ENCODE results near the gene MGAT4A. TPM values are rescaled to one million over a fixed set of nuclear protein-coding genes. Genes with fewer than 3 reads are reported as not detected.

MGAT4A gene
- total RNA-seq, 2 experiments from 2014 or later, result 200 to 204 TPM

GRCh38 chr2:98708396-98709186, 22.3 kb downstream of the MGAT4A start:
- no peaks in the 10 kb centered on the region for H3K27me3 ChIP-seq (ENCODE audit: control insufficient read depth in 1 of 2, insufficient read depth in 2 of 2, low read length in 2 of 2)
- DNase-seq, result no peak
- ATAC-seq (ENCODE audit: poor library complexity), result no peak
- peak overlapping the region; percentile 72 for H3K27ac Mint-ChIP-seq
- intact Hi-C loops (cut with DNase I, micrococcal nuclease), result loop anchor here in 1 of 2 experiments (5.0 kb wide), 1 partner anchor 576 kb away; no protein-coding TSS in a partner anchor
- no peaks in the 10 kb centered on the region for H3K27me3 Mint-ChIP-seq
- no peaks in the 10 kb centered on the region for H3K9me3 ChIP-seq (ENCODE audit: control insufficient read depth in 1 of 2, insufficient read depth in 1 of 2, low read length in 2 of 2)
- POLR2A ChIA-PET, result interaction anchor here (0.6 to 2.3 kb wide), 6 partner anchors 10 to 91 kb away, joined by 3 to 9 read pairs (median 4); no protein-coding TSS in a partner anchor
- no peak overlapping the region for H3K4me3 ChIP-seq (ENCODE audit: low read length)
- H3K4me3 Mint-ChIP-seq, result peak overlapping the region; percentile 68
- peaks cover 53% of the 10 kb centered on the region for H3K36me3 Mint-ChIP-seq (ENCODE audit: low read depth)
- H3K27ac ChIP-seq (ENCODE audit: low read depth in 1 of 2, low read length in 2 of 2), result peak overlapping the region in 1 of 2 donors; percentile 25
- CTCF ChIA-PET, result interaction anchor here (1.2 to 3.0 kb wide), 5 partner anchors 15 to 59 kb away, joined by 3 to 11 read pairs (median 4); partner anchors contain the start of gene MGAT4A
- H3K36me3 ChIP-seq (ENCODE audit: insufficient read depth, low read length), result peaks cover 22% of the 10 kb centered on the region
- H3K9me3 Mint-ChIP-seq, result no peaks in the 10 kb centered on the region
- peaks cover 84% of the 10 kb centered on the region for H3K4me1 ChIP-seq (ENCODE audit: insufficient read depth, low read length)
- TF ChIP-seq, protein P1, sequence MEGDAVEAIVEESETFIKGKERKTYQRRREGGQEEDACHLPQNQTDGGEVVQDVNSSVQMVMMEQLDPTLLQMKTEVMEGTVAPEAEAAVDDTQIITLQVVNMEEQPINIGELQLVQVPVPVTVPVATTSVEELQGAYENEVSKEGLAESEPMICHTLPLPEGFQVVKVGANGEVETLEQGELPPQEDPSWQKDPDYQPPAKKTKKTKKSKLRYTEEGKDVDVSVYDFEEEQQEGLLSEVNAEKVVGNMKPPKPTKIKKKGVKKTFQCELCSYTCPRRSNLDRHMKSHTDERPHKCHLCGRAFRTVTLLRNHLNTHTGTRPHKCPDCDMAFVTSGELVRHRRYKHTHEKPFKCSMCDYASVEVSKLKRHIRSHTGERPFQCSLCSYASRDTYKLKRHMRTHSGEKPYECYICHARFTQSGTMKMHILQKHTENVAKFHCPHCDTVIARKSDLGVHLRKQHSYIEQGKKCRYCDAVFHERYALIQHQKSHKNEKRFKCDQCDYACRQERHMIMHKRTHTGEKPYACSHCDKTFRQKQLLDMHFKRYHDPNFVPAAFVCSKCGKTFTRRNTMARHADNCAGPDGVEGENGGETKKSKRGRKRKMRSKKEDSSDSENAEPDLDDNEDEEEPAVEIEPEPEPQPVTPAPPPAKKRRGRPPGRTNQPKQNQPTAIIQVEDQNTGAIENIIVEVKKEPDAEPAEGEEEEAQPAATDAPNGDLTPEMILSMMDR (IDR thresholded peaks at IDR 0.05), result no peak
- H3K4me1 Mint-ChIP-seq (ENCODE audit: low read depth), result peaks cover 88% of the 10 kb centered on the region

DNA sequence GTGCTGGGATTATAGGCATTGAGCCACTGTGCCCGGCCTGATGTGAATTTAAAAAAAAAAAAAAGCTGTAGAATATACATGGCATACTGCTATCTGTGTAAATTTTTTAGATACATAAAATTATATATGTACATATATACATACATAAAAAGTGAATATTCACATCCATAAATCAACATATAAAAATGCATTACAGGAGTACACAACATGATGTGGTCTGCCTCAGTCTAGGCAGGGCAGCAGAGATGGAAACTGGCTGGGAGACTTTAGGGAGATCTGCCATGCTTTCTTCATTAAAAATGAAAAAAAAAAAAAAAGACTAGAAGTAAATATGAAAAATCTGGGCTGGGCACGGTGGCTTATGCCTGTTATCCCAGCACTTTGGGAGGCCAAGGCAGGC, 24.3 kb downstream of the MGAT4A start:
- TF ChIP-seq, protein P1 (IDR thresholded peaks at IDR 0.05), result no peak
- ATAC-seq (ENCODE audit: poor library complexity) (no peak), DNase-seq (no peak)
- ChIA-PET CTCF (interaction anchor here (0.9 to 3.0 kb wide), 5 partner anchors 12 to 57 kb away, joined by 3 to 11 read pairs (median 7); partner anchors contain the start of gene MGAT4A), POLR2A (interaction anchor here (0.6 to 2.3 kb wide), 6 partner anchors 12 to 65 kb away, joined by 3 to 14 read pairs (median 6); partner anchors contain the start of gene MGAT4A)
- Mint-ChIP-seq H3K36me3 (ENCODE audit: low read depth) (peaks cover 58% of the 10 kb centered on the region), H3K4me3 (no peak overlapping the region), H3K9me3 (no peaks in the 10 kb centered on the region), H3K4me1 (ENCODE audit: low read depth) (peaks cover 90% of the 10 kb centered on the region), H3K27me3 (no peaks in the 10 kb centered on the region), H3K27ac (peak overlapping the region; percentile 72)
- Histone ChIP-seq H3K27me3 (ENCODE audit: control insufficient read depth in 1 of 2, insufficient read depth in 2 of 2, low read length in 2 of 2) (no peaks in the 10 kb centered on the region), H3K9me3 (ENCODE audit: control insufficient read depth in 1 of 2, insufficient read depth in 1 of 2, low read length in 2 of 2) (no peaks in the 10 kb centered on the region), H3K4me3 (ENCODE audit: low read length) (no peak overlapping the region), H3K36me3 (ENCODE audit: insufficient read depth, low read length) (peaks cover 19% of the 10 kb centered on the region), H3K4me1 (ENCODE audit: insufficient read depth, low read length) (peaks cover 78% of the 10 kb centered on the region), H3K27ac (ENCODE audit: low read depth in 1 of 2, low read length in 2 of 2) (no peak overlapping the region)
- intact Hi-C loops (cut with DNase I, micrococcal nuclease), result loop anchor here in 1 of 2 experiments (5.0 kb wide), 1 partner anchor 574 kb away; no protein-coding TSS in a partner anchor

GRCh38 chr2:98705333-98705617, 25.7 kb downstream of the MGAT4A start:
- CTCF ChIA-PET, result interaction anchor here (1.1 to 1.6 kb wide), 4 partner anchors 13 to 56 kb away, joined by 3 to 5 read pairs (median 4); no protein-coding TSS in a partner anchor
- TF ChIP-seq, protein P1 (IDR thresholded peaks at IDR 0.05), result no peak
- POLR2A ChIA-PET, result interaction anchor here (0.6 to 2.6 kb wide), 4 partner anchors 21 to 51 kb away, joined by 3 to 8 read pairs (median 4); partner anchors contain the start of gene MGAT4A

More at GRCh38 chr2:98705333-98705617, 25.7 kb downstream of the MGAT4A start:
- Histone ChIP-seq H3K4me3 (ENCODE audit: low read length) (no peak overlapping the region), H3K9me3 (ENCODE audit: control insufficient read depth in 1 of 2, insufficient read depth in 1 of 2, low read length in 2 of 2) (no peaks in the 10 kb centered on the region), H3K4me1 (ENCODE audit: insufficient read depth, low read length) (peaks cover 74% of the 10 kb centered on the region), H3K27me3 (ENCODE audit: control insufficient read depth in 1 of 2, insufficient read depth in 2 of 2, low read length in 2 of 2) (no peaks in the 10 kb centered on the region), H3K27ac (ENCODE audit: low read depth in 1 of 2, low read length in 2 of 2) (peak overlapping the region; percentile 12 to 18), H3K36me3 (ENCODE audit: insufficient read depth, low read length) (peaks cover 19% of the 10 kb centered on the region)
- intact Hi-C loops (cut with DNase I, micrococcal nuclease), result loop anchor here in 1 of 2 experiments (5.0 kb wide), 1 partner anchor 573 kb away; no protein-coding TSS in a partner anchor
- H3K27me3 Mint-ChIP-seq, result no peaks in the 10 kb centered on the region
- ATAC-seq (ENCODE audit: poor library complexity) (no peak), DNase-seq (no peak)
- no peaks in the 10 kb centered on the region for H3K9me3 Mint-ChIP-seq
- peak overlapping the region; percentile 81 for H3K27ac Mint-ChIP-seq
- peaks cover 86% of the 10 kb centered on the region for H3K4me1 Mint-ChIP-seq (ENCODE audit: low read depth)
- peak overlapping the region; percentile 22 for H3K4me3 Mint-ChIP-seq
- peaks cover 58% of the 10 kb centered on the region for H3K36me3 Mint-ChIP-seq (ENCODE audit: low read depth)
